H54 (cell line): Measurements from ENCODE around the gene CFAP157.
"Not testable (repeated sequence)": the region's sequence is repeated elsewhere in the genome, so short reads cannot be mapped to it uniquely, and the experiment has no call there.

Experiments
- DNase-seq: peaks from one replicate; pipeline ENCODE4 v3.0.0; 2011; ENCODE audit warnings: low spot score, mixed read lengths; ENCODE audit not compliant: insufficient read length
- FAIRE-seq: peaks from 3 replicates; lab custom pipeline; 2011; peaks lifted over from hg19 to GRCh38; lab: Jason Lieb, UNC
- POLR2A ChIP-seq: IDR thresholded peaks from 2 replicates; pipeline ENCODE4 v1.6.1; 2011; ENCODE audit warnings: low read depth, mild to moderate bottlenecking, low read length

The CFAP157 gene

GRCh38 chr9:127742435-127743088, 35.8 kb downstream of the CFAP157 start:
- FAIRE-seq (peak; percentile 96), DNase-seq (peak; percentile 99)
- TF ChIP-seq POLR2A = no peak

DNA sequence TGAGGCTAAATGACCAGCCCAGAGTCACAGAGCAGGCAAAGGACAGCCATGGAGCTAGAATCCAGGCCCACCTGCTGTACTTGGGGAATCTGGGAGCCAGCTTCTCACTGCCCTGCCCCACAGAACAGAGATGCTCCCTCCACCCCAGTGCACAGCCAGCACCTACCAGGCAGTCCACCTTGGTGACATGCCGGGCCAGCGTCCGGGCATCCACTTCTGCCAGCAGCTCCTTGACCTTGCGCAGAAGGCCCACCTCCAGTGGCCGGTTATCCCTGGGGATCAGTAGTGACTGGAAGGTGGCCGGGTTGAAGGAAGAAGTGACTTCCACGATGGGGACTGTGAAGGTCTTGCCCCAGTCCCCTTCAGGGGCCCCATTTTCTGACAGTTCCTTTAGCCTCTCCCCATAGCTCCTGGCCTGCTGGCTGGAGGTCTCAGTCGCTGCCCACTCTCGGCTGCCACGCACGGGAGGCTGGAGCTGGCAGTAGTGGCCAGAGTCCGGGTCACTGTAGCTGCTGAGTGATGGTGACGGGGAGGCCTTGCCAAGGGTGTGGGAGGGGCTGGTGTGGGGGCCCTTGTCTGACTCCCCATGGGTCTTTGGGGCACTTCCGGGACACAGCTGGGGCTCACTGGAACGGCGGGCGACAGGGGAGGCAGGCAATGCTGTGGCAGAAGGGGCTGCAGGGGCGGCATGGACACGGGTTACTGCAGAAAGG, 37.8 kb downstream of the CFAP157 start:
- DNase-seq (no peak), FAIRE-seq (no peak)
- TF ChIP-seq POLR2A = no peak

DNA sequence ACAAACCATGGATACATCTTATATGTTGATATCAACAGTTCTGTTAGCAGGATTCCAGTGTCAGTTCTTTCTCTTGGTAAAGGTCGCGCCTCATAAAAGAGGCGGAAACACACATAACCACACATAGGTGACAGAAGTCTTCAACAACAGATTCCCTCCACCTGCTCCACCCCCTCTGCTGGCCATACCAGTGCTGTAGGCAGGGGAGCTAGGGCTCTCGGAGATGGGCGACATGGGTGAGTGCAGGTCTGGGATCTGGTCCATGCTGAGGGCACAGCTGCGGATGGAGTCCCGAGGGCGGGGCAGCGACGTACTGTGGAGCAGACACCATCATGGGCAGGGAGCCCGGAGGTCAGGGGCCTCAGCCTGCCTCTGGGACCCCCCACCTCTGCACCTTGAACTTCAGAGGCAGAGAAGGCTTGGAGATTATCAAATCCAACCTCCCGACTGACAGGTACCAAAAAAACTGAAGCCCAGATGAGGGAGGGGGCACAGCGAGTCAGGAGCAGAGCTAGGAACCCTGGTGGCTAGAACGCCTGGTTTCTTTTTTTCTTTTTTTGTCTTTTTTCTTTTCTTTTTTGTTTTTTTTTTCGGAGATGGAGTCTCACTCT, 40.3 kb downstream of the CFAP157 start:
- TF ChIP-seq POLR2A = no peak
- no peak for FAIRE-seq

GRCh38 chr9:127749090-127749787, 42.5 kb downstream of the CFAP157 start:
- DNase-seq (no peak), FAIRE-seq (no peak)
- no peak for TF ChIP-seq POLR2A

More for the DNA sequence above, 40.3 kb downstream of the CFAP157 start:
- no peak for DNase-seq

DNA sequence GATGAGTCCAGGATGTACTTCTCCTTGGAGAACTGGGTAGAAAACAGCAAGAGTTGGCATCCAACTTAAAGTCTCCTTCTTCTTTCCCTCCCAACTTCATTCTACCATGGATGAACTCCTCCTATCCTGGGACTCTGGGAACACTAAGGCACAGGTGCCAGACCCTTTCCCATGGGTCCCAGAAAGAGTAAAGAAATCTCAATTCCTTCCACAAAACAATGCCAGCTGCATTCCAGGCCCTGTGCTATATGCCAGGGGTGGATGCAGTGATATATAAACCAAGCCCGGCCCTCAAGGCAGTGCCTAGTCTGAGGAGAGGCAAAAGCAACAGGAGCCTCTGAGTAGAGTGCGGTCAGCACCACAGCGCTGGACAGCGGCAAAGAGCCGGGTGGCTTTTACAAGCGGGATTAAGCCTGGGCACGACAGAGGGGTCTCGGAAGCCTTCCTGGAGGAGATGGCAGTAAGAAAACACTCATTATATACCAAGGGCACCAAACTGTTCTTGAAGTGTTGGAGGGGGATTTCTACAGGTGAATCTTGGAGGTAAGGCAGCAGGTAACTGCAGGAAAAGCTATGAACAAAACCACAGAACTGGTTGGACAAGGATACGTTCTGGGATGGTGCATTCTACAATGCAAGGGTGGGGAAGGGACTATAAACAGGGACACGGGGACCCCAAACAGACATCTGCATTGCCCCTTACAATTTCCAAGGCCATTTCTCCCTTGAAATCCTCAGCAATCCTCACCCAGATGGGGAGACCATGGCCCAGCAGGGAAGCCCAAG, 44.7 kb downstream of the CFAP157 start:
- DNase-seq (peak; percentile 67), FAIRE-seq (no peak)
- no peak for TF ChIP-seq POLR2A

DNA sequence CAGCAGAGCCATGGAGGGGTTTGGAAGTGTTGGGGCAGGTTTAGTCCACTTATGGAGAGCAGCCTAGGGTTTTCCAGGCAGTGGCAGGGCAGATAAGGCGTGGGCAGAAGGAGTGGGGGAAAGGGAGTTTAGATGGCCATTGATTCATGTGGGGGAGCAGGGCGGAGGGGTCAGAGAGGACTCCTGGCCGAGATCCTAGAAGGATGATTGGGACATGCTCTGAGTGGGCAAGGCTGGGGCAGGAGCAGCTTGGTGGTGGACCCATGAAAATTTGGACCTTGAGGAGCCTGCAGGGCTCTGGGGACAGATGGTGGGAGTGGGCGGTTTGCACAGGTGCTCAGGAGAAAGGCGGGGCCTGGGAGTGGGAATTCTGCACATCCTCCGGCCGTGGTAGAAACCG, 46.4 kb downstream of the CFAP157 start:
- no peak for FAIRE-seq
- no peak for TF ChIP-seq POLR2A

DNA sequence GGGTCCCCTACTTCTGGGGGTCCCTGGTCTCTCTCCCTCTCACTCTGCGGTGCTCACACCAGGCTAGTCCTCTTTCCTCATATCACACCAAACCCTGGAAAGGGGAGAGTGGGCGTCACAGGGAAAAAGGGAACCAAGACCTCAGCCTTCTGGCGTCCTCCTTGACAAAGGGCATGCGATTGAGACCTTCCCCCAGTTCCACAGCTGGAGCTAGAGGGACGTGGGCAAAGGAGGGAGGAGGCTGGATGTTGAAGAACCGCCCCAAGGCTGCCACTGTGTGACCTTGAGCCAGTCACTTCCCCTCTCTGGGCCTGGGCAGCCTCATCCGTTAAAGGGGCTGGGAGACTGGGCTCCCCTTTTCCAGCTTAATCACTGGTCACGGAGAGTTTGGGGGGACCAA, 46.8 kb downstream of the CFAP157 start:
- DNase-seq = no peak
- FAIRE-seq = no peak
- TF ChIP-seq POLR2A = no peak

More for the DNA sequence above, 46.4 kb downstream of the CFAP157 start:
- DNase-seq = no peak

DNA sequence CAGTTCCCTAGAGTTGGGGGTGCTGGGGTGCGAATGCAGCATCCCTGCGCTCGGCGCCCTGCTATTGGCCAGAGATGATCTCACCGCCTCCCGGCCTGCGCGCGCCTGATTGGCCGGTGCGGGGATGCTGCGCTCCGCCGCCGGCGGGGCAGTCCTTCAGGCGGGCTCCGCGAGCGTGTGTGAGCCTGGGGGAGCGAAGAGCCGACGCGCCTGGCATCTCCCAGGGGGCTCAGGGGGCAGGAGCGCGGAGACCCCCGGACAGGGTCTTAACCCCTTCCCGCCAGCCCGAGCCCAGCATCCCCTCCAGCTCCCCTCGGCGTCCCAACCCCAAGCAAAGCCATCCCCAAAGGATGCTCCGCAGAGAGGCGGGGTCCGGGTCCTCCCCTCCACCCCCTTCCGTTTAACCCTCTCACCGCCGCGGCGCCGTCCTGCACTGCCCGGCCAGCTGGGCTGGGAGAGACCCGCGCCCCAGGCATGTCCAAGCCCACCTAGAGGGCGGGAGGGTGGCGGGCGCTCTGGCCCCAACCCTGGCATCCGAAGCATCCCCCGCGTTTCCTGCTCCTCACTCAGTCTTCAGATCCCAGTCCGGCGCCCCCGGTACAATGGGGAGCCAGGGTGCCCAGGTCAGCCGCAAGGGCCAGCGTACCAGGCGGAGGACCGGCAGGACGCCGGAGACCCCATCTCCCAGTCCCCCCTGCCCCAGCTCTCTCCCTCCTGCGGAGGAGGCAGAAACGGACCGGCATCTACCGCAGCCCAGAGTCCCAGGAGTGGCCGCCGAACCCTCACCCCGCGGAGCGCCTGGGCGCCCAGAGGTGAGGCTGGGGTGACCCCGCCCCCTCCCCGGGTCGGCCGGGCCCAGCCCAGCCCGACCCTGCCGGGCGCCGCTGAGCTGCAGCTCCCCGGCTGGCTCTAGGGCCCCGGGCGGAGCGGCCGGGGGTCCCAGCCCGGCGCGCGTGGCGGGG, 47.6 kb downstream of the CFAP157 start:
- FAIRE-seq (no peak), DNase-seq (no peak)
- no peak for TF ChIP-seq POLR2A

DNA sequence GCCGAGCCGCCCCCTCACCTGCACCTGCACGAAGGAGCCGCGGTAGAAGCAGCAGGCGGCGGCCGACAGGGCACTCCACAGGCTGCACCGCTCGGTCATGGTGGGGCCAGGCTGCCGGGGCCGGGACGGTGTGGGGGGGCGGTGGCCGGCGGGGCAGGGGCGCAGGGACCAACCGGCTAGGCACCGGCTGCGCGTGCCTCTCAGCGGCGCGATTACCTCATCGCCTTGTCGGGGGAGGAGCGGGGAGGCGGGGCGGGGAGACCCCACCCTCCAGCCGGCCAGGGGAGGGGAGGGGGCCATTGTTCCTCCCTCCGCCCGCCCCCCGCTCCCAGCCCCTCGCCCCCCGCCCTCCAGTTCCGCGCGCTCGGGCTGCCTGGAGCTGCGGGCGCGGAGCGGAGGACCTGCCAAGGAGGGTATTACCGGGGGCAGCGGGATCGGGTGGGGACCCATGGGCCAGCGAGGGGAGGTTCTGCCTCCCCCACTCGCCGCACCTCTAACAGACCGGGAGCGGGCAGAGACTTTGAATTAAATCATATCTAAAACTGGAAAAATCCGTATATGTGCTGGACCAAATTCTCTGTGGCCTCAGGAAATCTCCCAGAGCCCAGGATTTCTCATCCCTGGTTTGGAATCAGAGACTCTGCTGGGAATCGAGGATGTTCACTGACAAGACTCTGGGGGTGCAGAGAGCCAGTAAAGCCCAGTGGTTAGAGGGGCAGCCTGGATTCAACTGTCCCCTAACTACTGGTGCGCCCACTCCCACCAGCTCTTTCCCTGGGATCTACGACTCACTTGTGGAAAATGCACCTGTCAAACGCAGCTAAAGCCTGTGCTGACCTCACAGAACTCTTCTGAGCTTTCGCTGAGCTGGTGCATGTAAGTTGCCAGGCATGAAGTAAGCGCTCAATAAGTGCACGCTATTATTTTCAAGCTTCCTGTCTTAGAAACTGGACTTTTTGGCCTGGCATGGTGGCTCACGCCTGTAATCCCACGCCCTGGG, 48.6 kb downstream of the CFAP157 start:
- FAIRE-seq = no peak
- DNase-seq = no peak
- no peak for TF ChIP-seq POLR2A

DNA sequence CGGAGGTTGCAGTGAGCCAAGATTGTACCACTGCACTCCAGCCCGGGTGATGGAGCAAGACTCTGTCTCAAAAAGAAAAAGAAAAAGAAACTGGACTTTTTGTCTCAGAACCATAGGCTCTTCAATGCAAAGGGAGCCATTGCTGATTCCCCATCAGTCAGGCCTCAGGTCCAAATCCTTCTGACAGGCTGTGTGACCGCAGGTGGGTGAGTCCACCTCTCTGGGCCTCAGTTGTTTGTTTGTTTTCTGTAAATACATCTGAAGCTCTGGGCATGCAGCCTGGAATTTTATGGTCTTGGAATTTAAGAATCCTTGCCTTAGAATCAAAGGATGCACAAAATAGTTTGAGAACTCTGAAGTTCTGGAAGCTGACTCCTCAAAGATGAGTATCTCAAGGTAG, 49.4 kb downstream of the CFAP157 start:
- no peak for TF ChIP-seq POLR2A
- DNase-seq = no peak
- FAIRE-seq = no peak

- FAIRE-seq, DNase-seq: not testable (repeated sequence)
Observed at GRCh38 chr9:127756776-127757175, 50.0 kb downstream of the CFAP157 start.
